Liver (tissue), 9 donors: ENCODE data around the gene ITPK1. TPM values are rescaled to one million over a fixed set of nuclear protein-coding genes. Genes with fewer than 3 reads are reported as not detected.

Experiments used
- DNase-seq: peaks from one replicate; pipeline ENCODE4 v3.0.0-alpha.2; 2017; ENCODE audit warnings: low spot score
- H3K27ac ChIP-seq, 2 donors: one replicate each; pipeline ENCODE4 v1.7.0; 2013; ENCODE audit warnings: inconsistent platforms in 2 of 2, low read length in 2 of 2, control low read depth in 1 of 2, low read depth in 1 of 2, mild to moderate bottlenecking in 1 of 2
- H3K27me3 ChIP-seq, 4 donors: one replicate each; pipeline versions ENCODE4 v1.6.1 to v1.7.0; 2013; ENCODE audit warnings: low read length in 3 of 4, inconsistent platforms in 1 of 4, mild to moderate bottlenecking in 1 of 4, moderate library complexity in 1 of 4; ENCODE audit not compliant: control insufficient read depth in 4 of 4, insufficient read depth in 4 of 4
- H3K36me3 ChIP-seq, 4 donors: one replicate each; pipeline versions ENCODE4 v1.6.1 to v1.7.0; 2013; ENCODE audit warnings: low read length in 3 of 4, mild to moderate bottlenecking in 3 of 4, low read depth in 1 of 4, moderate library complexity in 1 of 4; ENCODE audit not compliant: control insufficient read depth in 4 of 4, insufficient read depth in 3 of 4
- H3K4me1 ChIP-seq, 4 donors: one replicate each; pipeline versions ENCODE4 v1.6.1 to v1.7.0; 2013; ENCODE audit warnings: low read length in 3 of 4, mild to moderate bottlenecking in 3 of 4, moderate library complexity in 1 of 4; ENCODE audit not compliant: control insufficient read depth in 4 of 4, insufficient read depth in 4 of 4
- H3K4me3 ChIP-seq, 3 donors: one replicate each; pipeline versions ENCODE4 v1.6.1 to v1.7.0; 2013; ENCODE audit warnings: low read length in 3 of 3, control low read depth in 1 of 3, low read depth in 1 of 3, mild to moderate bottlenecking in 1 of 3
- H3K9ac ChIP-seq, 2 donors: one replicate each; pipeline ENCODE4 v1.7.0; 2013; ENCODE audit warnings: low read length in 2 of 2, mild to moderate bottlenecking in 2 of 2, moderate library complexity in 2 of 2, control low read depth in 1 of 2, low read depth in 1 of 2
- H3K9me3 ChIP-seq, 4 donors: one replicate each; pipeline versions ENCODE4 v1.6.1 to v1.7.0; 2013; ENCODE audit warnings: low read length in 3 of 4; ENCODE audit not compliant: control insufficient read depth in 4 of 4
- EGR1 ChIP-seq, 2 donors: IDR thresholded peaks; 2 replicates each; pipeline ENCODE4 v1.6.1; 2016 to 2018; ENCODE audit warnings: antibody characterized with exemption in 2 of 2, low read depth in 2 of 2
- FOXA1 ChIP-seq: IDR thresholded peaks from 2 replicates; pipeline ENCODE4 v1.6.1; 2016; ENCODE audit warnings: antibody characterized with exemption
- FOXA2 ChIP-seq: IDR thresholded peaks from 2 replicates; pipeline ENCODE4 v1.6.1; 2016; ENCODE audit warnings: antibody characterized with exemption
- GABPA ChIP-seq, 2 donors: IDR thresholded peaks in 1 of 2; conservative IDR thresholded peaks in 1 of 2; 2 replicates each; pipeline ENCODE4 v1.6.1; 2016; ENCODE audit warnings: antibody characterized with exemption in 2 of 2, mild to moderate bottlenecking in 1 of 2, moderate library complexity in 1 of 2
- HNF4A ChIP-seq, 2 donors: conservative IDR thresholded peaks; 2 replicates each; pipeline ENCODE4 v1.6.1; 2016; ENCODE audit warnings: antibody characterized with exemption in 2 of 2, mild to moderate bottlenecking in 2 of 2
- HNF4G ChIP-seq: IDR thresholded peaks from 2 replicates; pipeline ENCODE4 v1.6.1; 2016; ENCODE audit warnings: antibody characterized with exemption
- JUND ChIP-seq, 2 donors: IDR thresholded peaks; 2 replicates each; pipeline ENCODE4 v1.6.1; 2016; ENCODE audit warnings: antibody characterized with exemption in 2 of 2
- NR2F2 ChIP-seq: IDR thresholded peaks from 2 replicates; pipeline ENCODE4 v1.6.1; 2016; ENCODE audit warnings: antibody characterized with exemption
- RAD21 ChIP-seq, 2 donors: IDR thresholded peaks; 2 replicates each; pipeline ENCODE4 v1.6.1; 2016; ENCODE audit warnings: antibody characterized with exemption in 2 of 2, mild to moderate bottlenecking in 2 of 2
- RXRA ChIP-seq, 2 donors: IDR thresholded peaks; 2 replicates each; pipeline ENCODE4 v1.6.1; 2017 to 2018; ENCODE audit warnings: antibody characterized with exemption in 2 of 2, mild to moderate bottlenecking in 1 of 2
- SP1 ChIP-seq: IDR thresholded peaks from 2 replicates; pipeline ENCODE4 v1.6.1; 2018; ENCODE audit warnings: antibody characterized with exemption, mild to moderate bottlenecking
- TAF1 ChIP-seq: conservative IDR thresholded peaks from 2 replicates; pipeline ENCODE4 v1.6.1; 2016; ENCODE audit warnings: antibody characterized with exemption, mild to moderate bottlenecking
- YY1 ChIP-seq: IDR thresholded peaks from 2 replicates; pipeline ENCODE4 v1.6.1; 2016; ENCODE audit warnings: antibody characterized with exemption, mild to moderate bottlenecking
- whole genome bisulfite sequencing: extraction: QIAGEN DNeasy Blood & Tissue Kit; methylation state at CpG from one replicate; pipeline ENCODE4 v1.1.7; 2013; 5-methylcytosine and 5-hydroxymethylcytosine counted together
- polyA plus RNA-seq, 2 donors: library from polyadenylated mRNA; stranded (reverse) in 1 of 2; unstranded in 1 of 2; fragments of 200-250 nt in 1 of 2; fragments of >200 nt in 1 of 2; fragmentation: Nextera tagmentation in 1 of 2; extraction: Ambion mirVana in 1 of 2; gene quantifications; one replicate each; pipeline versions ENCODE4 v1.2.1 to v1.2.3, GENCODE V29; 2013 to 2015
- total RNA-seq, 2 donors: library from RNA; depleted of rRNA; stranded (reverse); fragments of >200 nt; gene quantifications; one replicate each; pipeline ENCODE4 v1.2.3, GENCODE V29; 2014
- TF ChIP-seq, protein P1 (sequence below): IDR thresholded peaks from 2 replicates; pipeline ENCODE4 v1.6.1; 2016; ENCODE audit warnings: antibody characterized with exemption
- TF ChIP-seq, protein P2 (sequence below): IDR thresholded peaks from 2 replicates; pipeline ENCODE4 v1.6.1; 2016; ENCODE audit warnings: antibody characterized with exemption
- TF ChIP-seq, protein P3 (sequence below): IDR thresholded peaks from 2 replicates; pipeline ENCODE4 v1.6.1; 2016; ENCODE audit warnings: antibody characterized with exemption, mild to moderate bottlenecking
- TF ChIP-seq, protein P4 (sequence below): fragments of 150-350 bp; IDR thresholded peaks from 2 replicates; pipeline ENCODE4 v1.5.1; 2017; ENCODE audit warnings: improper control_type of control experiment, low read depth, low read length; ENCODE audit not compliant: missing input control
- donor health status: healthy.
- donor health status: healthy.
- donor health status: healthy.
- donor health status: healthy.
- donor health status: healthy.

ITPK1 gene
- total and polyA plus RNA-seq, 4 donors: 9.0 to 41.2 (median 20.4) TPM

DNA sequence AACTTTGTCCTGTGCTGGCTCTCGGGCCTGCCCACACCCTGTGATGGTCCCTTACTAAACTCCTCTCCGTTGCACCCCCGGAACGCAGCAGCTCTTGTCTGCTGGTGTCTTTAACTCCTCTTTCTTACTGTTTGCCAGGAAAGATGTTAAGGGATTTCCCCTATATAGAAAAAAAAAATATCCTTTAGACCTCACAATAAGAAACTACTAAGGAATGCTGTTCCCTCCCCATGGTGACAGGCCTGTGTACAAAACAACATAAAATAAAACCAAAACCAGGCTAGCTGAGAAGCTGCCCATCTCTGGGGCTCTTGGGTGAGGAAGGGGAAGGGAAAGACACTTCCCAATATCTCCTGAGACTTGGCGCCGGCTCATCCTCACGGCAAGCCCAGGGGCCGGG lies 97.4 kb downstream of the ITPK1 start:
- Histone ChIP-seq H3K4me1 (peaks cover 15 to 42% (median 27%) of the 10 kb centered on the region in 4 donors), H3K4me3 (no peak overlapping the region), H3K27ac (no peak overlapping the region), H3K9me3 (no peaks in the 10 kb centered on the region), H3K36me3 (peaks cover 0 to 4% (median 0%) of the 10 kb centered on the region in 4 donors), H3K9ac (no peak overlapping the region), H3K27me3 (no peaks in the 10 kb centered on the region)
- TF ChIP-seq SP1: no peak
- TF ChIP-seq RXRA (IDR thresholded peaks at IDR 0.05): no peak
- TF ChIP-seq HNF4G: no peak
- no peak for TF ChIP-seq JUND (IDR thresholded peaks at IDR 0.05)
- TF ChIP-seq, protein P1, sequence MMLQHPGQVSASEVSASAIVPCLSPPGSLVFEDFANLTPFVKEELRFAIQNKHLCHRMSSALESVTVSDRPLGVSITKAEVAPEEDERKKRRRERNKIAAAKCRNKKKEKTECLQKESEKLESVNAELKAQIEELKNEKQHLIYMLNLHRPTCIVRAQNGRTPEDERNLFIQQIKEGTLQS: no peak
- TF ChIP-seq TAF1: no peak
- no peak for TF ChIP-seq HNF4A (conservative IDR thresholded peaks at IDR 0.05)
- no peak for TF ChIP-seq FOXA2
- TF ChIP-seq YY1: no peak
- no peak for TF ChIP-seq NR2F2
- no peak for DNase-seq
- 81% methylated on average over 8 of the region's 8 CpGs for WGBS

DNA sequence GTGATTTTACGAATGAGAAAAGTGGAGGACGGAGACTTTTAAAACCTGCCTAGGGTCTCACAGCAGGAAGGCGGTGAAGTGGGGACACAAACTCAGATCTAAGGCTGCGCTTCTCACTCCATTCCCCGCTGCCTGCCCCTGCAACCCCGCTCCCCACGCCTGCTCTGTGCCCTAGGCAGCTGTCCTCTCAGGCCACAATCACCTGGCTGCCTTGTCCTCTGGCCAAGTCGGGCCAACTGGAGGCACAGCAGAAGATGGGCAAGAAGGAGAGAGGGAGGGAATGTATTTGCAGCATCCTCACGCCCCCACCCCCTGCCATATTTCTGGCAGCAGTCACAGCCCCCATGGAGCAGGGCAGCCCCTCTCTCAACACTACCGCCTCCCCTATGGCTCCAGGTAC lies 97.8 kb downstream of the ITPK1 start:
- peak overlapping the region; percentile 52 to 60 for H3K27ac ChIP-seq
- TF ChIP-seq, protein P1: no peak
- TF ChIP-seq HNF4G (no peak), YY1 (no peak), EGR1 (IDR thresholded peaks at IDR 0.05; ENCODE audit: low read depth in 2 of 2) (no peak), TAF1 (no peak), FOXA1 (no peak), RAD21 (IDR thresholded peaks at IDR 0.05) (no peak), GABPA (IDR thresholded peaks at IDR 0.05 in 1 of 2, conservative IDR thresholded peaks at IDR 0.05 in 1 of 2) (no peak)
- TF ChIP-seq, protein P2, sequence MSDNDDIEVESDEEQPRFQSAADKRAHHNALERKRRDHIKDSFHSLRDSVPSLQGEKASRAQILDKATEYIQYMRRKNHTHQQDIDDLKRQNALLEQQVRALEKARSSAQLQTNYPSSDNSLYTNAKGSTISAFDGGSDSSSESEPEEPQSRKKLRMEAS: no peak
- TF ChIP-seq, protein P3, sequence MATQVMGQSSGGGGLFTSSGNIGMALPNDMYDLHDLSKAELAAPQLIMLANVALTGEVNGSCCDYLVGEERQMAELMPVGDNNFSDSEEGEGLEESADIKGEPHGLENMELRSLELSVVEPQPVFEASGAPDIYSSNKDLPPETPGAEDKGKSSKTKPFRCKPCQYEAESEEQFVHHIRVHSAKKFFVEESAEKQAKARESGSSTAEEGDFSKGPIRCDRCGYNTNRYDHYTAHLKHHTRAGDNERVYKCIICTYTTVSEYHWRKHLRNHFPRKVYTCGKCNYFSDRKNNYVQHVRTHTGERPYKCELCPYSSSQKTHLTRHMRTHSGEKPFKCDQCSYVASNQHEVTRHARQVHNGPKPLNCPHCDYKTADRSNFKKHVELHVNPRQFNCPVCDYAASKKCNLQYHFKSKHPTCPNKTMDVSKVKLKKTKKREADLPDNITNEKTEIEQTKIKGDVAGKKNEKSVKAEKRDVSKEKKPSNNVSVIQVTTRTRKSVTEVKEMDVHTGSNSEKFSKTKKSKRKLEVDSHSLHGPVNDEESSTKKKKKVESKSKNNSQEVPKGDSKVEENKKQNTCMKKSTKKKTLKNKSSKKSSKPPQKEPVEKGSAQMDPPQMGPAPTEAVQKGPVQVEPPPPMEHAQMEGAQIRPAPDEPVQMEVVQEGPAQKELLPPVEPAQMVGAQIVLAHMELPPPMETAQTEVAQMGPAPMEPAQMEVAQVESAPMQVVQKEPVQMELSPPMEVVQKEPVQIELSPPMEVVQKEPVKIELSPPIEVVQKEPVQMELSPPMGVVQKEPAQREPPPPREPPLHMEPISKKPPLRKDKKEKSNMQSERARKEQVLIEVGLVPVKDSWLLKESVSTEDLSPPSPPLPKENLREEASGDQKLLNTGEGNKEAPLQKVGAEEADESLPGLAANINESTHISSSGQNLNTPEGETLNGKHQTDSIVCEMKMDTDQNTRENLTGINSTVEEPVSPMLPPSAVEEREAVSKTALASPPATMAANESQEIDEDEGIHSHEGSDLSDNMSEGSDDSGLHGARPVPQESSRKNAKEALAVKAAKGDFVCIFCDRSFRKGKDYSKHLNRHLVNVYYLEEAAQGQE: no peak
- TF ChIP-seq, protein P4, sequence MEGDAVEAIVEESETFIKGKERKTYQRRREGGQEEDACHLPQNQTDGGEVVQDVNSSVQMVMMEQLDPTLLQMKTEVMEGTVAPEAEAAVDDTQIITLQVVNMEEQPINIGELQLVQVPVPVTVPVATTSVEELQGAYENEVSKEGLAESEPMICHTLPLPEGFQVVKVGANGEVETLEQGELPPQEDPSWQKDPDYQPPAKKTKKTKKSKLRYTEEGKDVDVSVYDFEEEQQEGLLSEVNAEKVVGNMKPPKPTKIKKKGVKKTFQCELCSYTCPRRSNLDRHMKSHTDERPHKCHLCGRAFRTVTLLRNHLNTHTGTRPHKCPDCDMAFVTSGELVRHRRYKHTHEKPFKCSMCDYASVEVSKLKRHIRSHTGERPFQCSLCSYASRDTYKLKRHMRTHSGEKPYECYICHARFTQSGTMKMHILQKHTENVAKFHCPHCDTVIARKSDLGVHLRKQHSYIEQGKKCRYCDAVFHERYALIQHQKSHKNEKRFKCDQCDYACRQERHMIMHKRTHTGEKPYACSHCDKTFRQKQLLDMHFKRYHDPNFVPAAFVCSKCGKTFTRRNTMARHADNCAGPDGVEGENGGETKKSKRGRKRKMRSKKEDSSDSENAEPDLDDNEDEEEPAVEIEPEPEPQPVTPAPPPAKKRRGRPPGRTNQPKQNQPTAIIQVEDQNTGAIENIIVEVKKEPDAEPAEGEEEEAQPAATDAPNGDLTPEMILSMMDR: no peak
- DNase-seq: no peak
- H3K9me3 ChIP-seq: no peaks in the 10 kb centered on the region
- peaks cover 17 to 47% (median 30%) of the 10 kb centered on the region in 4 donors for H3K4me1 ChIP-seq
- H3K36me3 ChIP-seq: peaks cover 0 to 4% (median 0%) of the 10 kb centered on the region in 4 donors
- H3K4me3 ChIP-seq: no peak overlapping the region
- H3K9ac ChIP-seq: no peak overlapping the region
- WGBS: 78% methylated on average over 10 of the region's 10 CpGs
- H3K27me3 ChIP-seq: no peaks in the 10 kb centered on the region
